Spleen (tissue), 7 donors: ENCODE results near the gene CALML4.
"Not testable (repeated sequence)": the region's sequence is repeated elsewhere in the genome, so short reads cannot be mapped to it uniquely, and the experiment has no call there.

Experiments used
- POLR2A ChIP-seq, 3 donors: fragments of 450-650 bp; IDR thresholded peaks; one replicate each; pipeline ENCODE4 v1.5.1; 2017; ENCODE audit warnings: antibody characterized with exemption in 3 of 3, mild to moderate bottlenecking in 1 of 3
- POLR2AphosphoS5 ChIP-seq, 3 donors: sonication (generic); formaldehyde crosslinking; IDR thresholded peaks; one replicate each; pipeline ENCODE4 v1.5.1; 2017; ENCODE audit warnings: antibody characterized with exemption in 3 of 3
- TF ChIP-seq, protein P1 (sequence below), 11 experiments: fragments of 200-600 bp in 7 of 11; fragments of 450-650 bp in 4 of 11; sonication (generic) in 4 of 11; IDR thresholded peaks in 8 of 11; conservative IDR thresholded peaks in 3 of 11; 1 replicate in 7 of 11; 2 replicates in 4 of 11; pipeline versions ENCODE4 v1.4.0 to v1.8.0; 2016 to 2021; ENCODE audit warnings: antibody characterized with exemption in 11 of 11, inconsistent platforms in 4 of 11, mild to moderate bottlenecking in 1 of 11
- donor health status: DM: no; HTN: no; CAD: no; lungs with moderate emphysema.
- donor health status: DM: no; HTN: no; CAD: no.
- donor health status: DM: no; HTN: no; CAD: no.

DNA sequence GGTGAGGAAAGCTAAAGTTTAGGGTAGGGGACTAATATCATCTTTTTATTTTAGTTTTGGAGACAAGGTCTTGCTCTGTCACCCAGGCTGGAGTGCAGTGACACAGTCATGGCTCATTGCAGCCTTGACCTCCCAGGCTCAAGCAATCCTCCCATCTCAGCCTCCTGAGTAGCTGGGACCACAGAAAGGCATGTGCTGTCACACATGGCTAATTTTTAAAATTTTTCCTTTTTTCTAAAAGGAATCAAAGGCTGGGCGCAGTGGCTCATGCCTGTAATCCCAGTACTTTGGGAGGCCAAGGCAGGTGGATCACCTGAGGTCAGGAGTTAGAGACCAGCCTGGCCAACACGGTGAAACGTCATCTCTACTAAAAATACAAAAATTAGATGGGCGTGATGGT lies 20.3 kb upstream of the CALML4 start:
- TF ChIP-seq, protein P1, sequence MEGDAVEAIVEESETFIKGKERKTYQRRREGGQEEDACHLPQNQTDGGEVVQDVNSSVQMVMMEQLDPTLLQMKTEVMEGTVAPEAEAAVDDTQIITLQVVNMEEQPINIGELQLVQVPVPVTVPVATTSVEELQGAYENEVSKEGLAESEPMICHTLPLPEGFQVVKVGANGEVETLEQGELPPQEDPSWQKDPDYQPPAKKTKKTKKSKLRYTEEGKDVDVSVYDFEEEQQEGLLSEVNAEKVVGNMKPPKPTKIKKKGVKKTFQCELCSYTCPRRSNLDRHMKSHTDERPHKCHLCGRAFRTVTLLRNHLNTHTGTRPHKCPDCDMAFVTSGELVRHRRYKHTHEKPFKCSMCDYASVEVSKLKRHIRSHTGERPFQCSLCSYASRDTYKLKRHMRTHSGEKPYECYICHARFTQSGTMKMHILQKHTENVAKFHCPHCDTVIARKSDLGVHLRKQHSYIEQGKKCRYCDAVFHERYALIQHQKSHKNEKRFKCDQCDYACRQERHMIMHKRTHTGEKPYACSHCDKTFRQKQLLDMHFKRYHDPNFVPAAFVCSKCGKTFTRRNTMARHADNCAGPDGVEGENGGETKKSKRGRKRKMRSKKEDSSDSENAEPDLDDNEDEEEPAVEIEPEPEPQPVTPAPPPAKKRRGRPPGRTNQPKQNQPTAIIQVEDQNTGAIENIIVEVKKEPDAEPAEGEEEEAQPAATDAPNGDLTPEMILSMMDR (IDR thresholded peaks at IDR 0.05 in 8 of 11, conservative IDR thresholded peaks at IDR 0.05 in 3 of 11) = not testable (repeated sequence)
- not testable (repeated sequence) for TF ChIP-seq POLR2AphosphoS5, POLR2A (IDR thresholded peaks at IDR 0.05)
